Hypothalamus (tissue), 51 donors: ENCODE results near the gene DIO3.
"Not testable (repeated sequence)": the region's sequence is repeated elsewhere in the genome, so short reads cannot be mapped to it uniquely, and the experiment has no call there.

ENCODE experiments used
- DNase-seq, 51 donors: peaks; one replicate each; lab custom pipeline; 2025; lab: John Stamatoyannopoulos, UW

DIO3 gene

DNA sequence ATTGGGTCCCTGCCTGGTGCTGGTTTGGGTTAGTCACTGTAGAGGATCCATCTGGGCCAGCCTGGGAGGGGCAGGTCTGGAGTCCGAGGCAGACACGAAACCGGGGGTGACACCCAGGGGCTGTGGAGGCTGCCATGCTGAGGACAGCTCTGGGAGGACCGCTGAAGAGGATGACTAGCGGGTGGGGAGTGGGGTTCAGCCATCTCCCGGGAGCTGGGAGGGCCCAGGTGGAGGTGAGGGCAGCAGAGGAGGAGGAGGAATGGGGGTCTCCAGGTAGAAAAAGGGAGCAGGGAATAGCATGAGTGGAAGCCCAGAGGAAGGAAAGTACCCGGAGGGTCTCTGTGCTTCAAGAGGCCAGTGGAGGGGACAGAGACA lies 4.0 kb upstream of the DIO3 start:
- DNase-seq, result no peak

DNA sequence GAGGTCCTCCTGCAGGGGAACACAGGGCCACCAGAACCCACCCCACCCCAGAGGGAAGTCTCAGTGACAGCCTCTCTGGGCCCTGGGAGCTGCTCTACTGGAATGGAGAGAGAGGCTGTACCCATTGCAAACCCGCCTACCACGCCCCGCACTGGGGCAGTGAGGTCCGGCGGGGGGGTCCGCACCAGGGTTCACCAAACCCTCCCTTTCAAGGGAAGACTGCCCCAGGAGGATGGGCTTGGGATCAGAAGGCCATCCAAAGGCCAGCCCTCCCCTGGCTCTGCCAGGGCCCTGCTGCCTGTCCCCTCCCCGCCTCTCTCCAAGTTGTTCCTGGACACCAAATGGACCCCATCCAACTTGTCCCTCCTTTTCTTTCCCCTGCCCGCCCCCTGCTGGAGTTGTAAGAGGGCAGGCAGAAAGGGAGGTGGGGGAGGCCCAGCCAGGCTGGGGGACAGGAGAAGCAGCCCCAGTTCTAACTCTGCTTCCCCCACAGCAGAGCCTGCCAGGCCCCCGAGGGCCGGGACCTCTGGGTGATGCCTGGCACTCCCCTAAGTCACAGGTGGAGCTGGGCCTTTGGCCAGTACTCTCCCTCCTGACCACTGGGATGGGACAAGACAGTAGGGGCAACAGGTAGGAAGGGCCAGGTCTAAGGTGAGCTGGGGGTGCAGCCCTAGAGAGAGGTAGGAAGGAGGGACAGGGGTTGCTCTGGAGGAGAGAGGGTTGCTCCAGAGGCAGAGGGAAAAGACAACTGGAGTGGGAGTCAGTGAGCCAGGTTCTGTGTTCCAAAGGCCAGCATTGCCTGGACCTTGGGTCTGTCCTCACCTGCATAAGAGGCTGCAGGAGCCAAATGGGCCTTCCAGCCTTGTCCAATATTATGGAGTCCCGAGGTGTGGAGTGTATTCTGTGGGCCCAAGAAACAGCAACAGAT lies 3.2 kb upstream of the DIO3 start:
- peak in 3 of 51 donors; percentile 7 to 24 (median 14) for DNase-seq

DNA sequence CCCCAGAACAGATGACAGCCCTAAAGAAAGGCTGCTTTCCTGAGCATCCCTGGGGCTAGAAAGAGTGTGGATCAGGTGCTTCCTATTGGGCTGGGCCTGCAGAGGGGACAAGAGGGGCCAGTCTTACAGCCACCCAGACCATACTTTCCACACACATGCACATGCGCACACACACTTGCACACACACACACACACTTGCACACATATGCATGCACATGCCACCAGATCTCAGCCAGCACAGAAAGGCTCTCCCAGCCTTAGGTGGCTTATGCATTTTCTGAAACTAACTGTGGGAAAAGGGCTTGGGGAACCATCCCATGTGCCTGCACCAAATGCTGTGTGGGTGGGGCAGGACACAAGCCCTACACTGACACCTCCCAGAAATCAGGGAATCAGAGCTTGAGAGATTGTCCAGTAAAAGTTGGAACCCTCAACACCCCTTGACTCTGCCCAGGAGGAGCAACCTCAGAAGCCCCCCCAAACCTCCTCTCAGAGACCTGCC lies 2.5 kb upstream of the DIO3 start:
- no peak for DNase-seq

DNA sequence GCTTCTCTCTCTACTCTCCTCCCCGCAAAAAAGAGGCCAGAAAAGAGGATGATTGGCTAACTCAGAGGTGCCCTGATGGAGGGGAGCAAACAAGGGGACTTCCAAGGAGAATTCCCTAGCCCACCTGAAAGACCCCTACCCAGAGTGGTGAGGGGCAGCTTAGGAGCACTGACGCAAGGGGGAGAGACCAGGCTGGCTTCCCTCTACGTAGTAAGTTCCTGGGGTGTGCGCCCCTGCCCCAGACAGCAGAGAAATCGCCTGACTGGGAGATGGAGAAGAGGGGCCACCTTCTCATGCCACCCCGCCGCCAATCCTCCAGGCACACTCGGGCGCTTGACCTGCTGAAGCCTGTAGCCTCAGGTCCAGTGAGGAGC lies 2.1 kb upstream of the DIO3 start:
- DNase-seq, result no peak

DNA sequence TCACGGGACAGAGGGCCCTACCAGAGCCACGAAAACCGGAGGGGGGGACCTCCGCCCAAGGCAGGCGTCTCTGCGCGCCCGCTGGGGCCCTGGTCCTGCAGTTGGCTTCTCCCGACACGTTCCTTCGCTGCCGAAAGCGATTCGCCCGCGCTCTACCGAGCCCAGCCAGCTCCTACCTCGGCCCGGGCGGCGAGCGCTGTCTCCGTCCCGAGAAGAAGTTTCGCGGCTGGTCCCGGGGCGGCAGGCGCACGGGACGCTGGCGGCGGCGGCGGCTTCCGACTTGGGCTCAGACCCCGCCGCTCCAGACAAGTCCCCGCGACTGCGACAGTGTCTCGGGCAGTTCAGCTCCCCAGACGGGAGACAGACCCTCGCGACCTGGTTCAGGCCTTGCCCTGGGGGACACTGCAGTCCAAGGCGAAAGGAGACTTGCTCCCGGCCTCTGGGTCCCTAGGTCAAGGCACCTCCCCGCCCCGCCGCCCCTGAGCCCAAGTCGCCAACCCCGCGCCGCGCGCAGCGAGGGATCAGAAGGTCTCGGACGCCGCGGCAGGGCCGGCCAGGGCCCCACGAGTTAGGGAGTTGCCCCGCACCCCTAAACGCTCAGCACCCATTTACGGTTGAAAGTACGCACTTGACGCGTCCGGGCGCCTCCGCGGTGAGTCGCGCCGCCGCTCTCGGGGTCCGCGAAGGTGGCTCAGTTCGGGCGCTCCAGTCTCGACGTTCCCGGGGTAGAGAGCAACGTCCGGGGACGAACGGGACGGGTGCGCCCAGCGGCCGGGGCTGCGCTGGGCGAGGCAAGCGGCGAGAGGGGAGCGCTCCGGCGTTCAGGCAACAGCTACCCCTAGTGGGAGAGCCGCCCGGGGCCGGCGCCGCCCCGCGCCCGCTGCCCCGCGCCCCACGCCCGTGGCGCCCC lies 1.4 kb upstream of the DIO3 start:
- no peak for DNase-seq

DNA sequence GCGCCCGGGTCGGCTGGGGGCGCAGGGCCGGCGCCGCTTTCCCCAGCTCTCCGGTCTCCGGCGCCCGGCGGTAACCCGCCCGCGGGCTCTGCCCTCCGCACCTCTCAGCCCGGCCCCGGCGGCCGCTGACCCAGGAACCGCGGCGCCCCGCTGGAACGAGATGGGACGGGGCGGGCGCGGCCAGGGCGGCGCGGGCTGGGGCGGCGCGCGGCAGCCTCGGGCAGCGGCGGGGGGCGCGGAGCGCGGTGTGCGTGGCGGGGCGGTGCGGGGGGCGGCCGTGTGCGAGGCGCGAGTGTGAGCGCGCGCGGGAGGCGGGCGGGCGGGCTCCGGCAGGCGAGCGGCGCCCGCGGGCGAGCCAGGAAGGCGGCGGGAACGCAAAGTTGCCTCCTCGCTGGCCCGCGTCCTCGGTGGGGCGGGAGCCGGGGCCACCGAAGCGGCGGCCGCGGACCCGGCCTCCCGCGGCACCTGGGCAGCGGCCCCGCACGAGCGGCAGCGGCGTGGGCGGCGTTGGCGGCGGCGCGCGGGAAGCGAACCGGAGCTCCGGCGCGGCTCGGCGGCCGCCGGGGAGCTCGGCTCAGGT lies 671 bp upstream of the DIO3 start:
- DNase-seq, result no peak

DNA sequence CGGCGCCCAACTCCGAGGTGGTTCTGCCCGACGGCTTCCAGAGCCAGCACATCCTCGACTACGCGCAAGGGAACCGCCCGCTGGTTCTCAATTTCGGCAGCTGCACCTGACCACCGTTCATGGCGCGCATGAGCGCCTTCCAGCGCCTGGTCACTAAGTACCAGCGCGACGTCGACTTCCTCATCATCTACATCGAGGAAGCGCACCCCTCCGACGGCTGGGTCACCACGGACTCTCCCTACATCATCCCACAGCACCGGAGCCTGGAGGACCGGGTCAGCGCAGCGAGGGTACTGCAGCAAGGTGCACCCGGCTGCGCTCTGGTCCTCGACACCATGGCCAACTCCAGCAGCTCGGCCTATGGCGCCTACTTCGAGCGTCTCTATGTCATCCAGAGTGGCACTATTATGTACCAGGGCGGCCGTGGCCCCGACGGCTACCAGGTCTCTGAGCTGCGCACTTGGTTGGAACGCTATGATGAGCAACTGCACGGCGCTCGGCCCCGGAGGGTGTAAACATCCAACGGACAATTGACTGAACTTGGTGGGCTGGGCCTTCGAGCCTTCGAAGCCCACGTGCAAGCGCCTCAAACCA lies 699 bp downstream of the DIO3 start:
- DNase-seq, result no peak

DNA sequence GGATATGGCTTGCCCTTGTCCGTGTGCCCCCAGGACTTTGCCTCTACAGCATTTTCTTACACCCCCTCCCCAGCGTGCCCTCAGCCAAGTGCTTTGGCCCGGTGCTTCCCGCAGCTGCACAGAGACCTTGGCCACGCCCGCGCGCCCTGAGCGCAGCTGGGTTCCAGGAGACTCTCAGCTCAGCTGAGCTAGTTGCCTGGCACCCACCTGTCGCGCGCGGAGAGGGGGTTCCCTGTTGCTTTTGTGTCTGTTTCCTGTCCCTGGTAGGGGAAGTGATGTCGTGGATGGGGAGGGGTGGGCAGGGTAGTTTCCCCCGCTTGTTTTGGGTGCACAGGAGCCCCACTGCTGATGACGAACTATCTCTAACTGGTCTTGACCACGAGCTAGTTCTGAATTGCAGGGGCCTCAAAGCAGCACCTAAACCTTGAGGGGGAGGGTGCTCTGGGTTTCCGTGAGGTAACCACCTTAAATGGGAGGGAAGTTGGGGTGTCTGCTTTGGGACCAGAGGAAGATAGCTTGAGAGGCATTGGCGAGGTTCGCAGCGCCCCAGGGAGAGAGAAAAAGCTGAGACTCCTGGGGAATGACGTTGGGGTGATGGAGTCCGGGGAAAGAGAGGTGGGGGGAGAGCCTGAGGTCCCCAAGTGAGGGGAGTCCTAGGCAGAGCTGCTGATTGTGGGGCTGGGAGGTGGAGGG lies 1.5 kb downstream of the DIO3 start:
- no peak for DNase-seq

DNA sequence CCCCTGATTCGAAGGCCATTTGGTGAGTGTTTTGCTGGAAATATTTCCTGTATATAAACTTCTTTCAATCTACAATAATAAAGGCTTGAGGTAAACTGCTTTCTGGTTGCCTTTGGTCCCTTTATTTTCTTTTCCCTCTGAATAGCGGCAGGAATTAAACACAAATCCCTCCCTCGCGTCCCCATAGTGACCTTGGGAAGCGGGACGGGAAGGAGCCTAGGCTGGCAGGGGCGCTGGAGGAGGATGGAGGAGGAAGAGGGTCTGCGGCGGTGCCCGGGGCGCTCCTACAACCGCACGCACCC lies 2.0 kb downstream of the DIO3 start:
- DNase-seq, result no peak

DNA sequence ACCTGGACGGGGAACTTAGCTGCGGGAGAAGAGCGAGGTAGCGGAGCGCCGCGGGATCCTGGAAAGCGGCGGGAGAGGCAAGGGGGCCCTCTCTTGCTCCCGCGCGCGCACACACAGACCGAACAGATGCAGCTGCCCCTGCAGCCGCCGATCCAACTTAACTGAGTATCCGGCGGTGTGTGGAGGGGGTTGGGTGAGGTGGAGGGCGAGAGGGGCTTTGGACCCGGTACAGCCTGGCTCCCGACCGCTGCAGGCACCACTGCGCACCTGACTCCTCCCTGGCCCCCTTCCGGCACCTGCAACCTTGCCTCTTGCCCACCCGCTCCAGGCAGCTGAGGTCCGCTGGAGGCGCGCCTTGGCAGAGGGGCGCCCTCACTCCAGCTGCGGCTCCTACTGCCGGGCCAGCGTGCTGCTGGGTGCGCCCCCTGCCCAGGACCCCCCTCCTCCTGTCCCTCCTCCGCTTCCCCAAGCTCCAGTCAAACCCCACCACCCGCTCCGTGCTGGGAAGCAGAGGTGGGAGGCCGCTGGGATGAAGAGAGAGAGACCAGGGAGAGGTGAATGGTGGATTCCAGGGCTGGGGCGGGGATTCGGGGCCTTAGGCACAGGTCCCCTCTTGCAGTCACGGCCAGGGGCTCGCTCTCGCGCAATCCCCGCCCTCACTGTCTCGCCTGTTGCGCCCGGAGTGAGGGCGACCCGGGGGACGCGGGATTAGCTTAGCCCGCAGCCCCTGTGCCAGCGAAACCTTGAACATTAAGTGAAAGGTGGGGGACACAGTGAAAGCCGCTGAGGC lies 2.6 kb downstream of the DIO3 start:
- DNase-seq, result no peak

DNA sequence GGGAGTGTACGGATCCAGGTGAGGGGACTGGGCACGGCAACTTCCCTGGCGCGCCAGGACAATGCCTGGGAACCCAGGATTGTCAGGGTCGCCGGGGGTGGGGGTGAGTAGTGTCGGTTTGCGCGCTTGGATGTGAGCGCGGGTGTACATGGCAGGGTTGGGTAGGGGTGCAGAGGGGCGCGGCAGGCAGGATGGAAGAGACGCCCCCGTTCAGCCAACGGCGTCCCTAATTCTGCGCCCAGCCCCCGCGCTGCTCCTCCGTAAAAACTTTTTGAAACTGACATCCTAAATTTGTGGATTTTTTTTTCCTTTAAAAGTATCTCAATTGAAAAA lies 3.1 kb downstream of the DIO3 start:
- no peak for DNase-seq

DNA sequence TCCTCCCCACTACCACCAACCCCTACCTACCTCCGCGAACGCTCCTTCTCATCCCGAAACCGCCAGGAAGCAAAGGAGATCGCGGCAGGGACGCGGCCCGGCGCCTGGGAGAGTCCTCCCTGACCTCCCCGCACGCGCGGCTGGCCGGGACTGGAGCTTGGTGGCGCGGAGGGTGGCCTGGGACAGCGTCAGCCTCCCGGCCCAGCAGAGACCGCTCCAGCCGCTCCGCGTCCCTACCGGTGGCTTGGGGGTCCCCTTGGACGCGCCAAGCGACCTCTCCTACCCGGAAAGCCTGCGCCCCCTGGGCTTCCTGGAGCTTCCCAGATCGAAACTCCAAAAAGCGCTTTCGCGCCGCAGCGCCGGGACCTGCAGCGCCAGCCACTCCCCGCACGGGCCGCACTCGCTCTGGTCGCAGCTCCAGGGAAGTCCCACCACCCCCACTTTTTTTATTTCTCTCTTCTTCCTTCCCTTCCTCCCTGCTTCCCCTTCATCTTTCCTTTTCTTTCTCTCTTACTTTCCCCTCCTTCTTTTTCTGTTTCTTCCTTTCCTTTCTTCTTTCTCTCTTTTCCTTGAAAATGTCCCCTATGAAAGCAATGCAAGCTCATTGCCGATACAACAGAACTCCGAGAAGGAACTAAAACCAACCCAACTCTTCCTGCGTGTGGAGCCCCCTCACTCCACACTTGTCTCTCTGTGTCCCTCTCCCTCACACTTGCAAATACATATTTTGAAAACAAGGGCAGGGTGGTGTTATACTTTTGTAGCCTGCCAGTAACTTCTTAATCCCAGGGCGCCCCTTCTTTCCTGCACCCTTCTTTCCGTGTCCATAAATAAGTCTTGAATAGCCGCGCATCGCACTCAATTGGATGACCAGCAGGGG lies 3.8 kb downstream of the DIO3 start:
- no peak for DNase-seq

DNA sequence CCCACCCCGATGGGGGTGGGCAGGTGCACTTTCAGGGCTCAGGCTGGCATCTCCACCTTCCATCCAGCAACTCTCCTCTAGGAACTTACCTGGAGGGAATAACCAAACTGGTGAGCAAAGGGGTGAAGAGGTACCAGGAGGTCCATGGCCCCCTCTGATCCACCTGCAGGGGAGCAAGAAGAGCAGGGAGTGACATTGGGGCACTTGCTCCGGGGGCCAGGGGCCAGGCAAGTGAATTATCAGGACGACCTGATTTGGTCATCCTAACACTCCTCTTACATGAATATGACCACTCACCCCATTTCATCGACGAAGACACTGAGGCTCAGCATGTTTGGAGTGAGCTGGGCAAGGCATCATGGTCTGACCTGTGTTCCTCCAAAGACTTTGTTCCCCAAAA lies 6.0 kb downstream of the DIO3 start:
- no peak for DNase-seq

DNA sequence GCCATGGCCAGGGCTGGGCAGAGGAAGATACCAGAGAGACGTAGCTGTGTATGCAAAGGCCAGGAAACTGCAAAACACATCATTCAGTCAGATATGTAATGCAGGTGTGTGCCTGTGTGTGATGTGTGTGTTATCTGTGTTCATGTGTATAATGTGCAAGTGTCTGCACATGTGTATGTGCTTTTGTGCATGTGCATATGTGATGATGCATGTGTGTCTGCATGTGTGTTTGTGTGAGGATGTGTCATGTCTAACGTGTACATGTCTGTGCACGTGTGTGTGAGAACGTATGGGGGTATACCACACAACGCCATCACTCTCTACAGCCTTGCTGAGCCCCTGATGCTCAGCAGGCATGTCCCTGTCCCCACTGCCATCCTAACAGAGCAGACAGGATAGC lies 9.7 kb downstream of the DIO3 start:
- no peak for DNase-seq

DNA sequence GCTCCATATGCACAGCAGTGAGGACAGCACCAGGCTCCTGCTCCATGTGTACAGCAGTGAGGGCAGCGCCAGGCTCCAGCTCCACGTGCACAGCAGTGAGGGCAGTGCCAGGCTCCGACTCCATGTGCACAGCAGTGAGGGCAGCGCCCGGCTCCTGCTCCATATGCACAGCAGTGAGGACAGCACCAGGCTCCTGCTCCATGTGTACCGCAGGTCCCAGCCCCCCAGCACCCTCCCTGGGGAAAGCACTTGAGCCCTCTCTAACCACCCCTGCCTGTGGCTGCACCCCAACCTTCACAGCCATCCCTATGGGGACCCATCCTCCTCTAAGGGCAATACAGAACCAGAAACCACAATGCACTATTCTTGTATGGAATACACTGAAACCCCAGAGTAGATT lies 11.2 kb downstream of the DIO3 start:
- DNase-seq, result not testable (repeated sequence)

DNA sequence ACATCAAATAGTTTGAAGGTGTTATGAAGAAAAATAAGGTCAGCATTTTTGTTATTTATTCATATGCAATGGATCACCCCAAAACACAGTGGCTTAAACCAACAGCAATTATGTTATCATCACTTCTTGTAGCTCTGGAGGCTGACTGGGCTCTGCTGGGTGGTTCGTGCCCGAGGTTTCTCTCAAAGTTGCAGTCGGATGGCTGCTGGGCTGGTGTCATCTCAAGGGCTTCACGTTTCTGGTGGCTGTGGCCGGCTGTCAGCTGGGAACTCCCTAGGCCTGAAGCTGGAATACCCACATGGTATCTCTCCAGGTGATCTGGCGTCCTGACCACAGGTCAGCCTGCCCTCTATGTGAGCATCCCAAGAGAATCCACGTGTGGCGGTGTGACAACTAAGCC lies 12.0 kb downstream of the DIO3 start:
- DNase-seq, result no peak

DNA sequence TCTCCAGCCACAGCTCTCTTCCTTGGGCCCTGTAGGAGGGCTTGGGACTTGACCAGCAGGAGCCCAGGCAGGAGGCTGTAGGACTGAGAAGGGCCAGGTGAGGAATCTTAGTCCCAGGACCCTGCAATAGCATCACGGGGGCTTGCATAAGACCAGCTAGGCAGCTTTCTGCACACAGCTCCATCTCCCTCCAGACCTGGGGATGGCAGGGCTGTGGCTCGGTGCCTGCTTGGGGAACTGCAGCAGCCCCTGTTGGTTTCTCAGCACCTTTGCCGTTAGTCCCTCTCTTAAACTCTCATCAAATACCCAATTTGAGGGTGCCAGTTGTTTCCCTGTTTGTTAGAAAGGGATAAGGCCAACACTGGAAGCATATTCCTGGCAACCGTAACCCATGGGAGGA lies 14.3 kb downstream of the DIO3 start:
- no peak for DNase-seq

DNA sequence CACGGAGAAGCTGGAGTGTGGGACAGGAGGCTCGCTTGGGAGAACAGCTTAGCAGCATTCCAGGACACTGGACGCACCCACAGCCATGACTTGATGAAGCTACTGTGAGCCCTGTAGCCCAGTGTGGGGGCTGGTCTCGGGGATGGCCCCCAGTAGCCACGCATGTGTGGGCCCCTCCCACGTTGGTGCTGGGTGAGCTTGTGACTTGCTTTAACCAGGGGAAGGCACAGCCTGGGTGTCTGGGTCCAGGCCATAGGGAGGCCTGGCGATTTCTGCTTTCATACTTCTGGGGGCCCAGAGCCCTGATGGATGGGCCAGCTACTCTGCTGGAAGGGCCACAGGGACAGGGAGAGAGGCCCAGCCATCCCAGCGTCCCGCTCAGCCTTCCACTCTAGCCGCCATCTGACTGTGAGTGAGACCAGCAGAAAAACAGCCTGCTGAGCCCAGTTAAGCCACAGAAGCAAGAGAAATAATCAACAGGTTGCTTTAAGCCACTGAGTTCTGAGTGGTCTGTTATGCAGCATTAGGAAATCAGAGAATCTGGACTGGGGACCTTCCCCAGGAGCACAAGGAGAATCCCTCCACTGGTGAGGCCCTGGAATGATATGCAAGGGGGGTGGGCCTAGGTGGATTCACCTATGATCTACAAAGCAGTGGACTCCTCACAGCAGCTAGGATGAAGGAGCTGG lies 16.1 kb downstream of the DIO3 start:
- no peak for DNase-seq
